Measurements from ENCODE around the gene CARD16.

DNA sequence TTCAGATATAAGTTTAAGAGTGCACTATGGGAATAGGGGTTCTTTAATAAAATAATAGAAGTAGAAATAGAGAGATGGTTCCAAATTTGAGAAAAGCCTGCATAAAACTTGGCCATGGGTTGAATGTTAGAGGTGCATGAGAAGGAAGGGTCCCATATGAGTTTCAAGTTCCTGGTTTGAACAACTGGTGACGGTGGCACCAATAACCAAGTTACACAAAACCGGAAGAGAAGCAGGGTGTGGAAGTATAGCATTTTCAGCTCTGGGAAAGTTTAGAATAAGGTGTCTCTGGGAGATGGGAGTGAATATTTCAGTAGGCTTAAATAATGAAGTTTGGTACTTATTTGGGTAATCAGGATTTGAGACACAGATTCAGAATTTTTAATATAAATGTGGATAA, 12.6 kb downstream of the CARD16 start:
- TF ChIP-seq, protein P1, sequence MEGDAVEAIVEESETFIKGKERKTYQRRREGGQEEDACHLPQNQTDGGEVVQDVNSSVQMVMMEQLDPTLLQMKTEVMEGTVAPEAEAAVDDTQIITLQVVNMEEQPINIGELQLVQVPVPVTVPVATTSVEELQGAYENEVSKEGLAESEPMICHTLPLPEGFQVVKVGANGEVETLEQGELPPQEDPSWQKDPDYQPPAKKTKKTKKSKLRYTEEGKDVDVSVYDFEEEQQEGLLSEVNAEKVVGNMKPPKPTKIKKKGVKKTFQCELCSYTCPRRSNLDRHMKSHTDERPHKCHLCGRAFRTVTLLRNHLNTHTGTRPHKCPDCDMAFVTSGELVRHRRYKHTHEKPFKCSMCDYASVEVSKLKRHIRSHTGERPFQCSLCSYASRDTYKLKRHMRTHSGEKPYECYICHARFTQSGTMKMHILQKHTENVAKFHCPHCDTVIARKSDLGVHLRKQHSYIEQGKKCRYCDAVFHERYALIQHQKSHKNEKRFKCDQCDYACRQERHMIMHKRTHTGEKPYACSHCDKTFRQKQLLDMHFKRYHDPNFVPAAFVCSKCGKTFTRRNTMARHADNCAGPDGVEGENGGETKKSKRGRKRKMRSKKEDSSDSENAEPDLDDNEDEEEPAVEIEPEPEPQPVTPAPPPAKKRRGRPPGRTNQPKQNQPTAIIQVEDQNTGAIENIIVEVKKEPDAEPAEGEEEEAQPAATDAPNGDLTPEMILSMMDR (IDR thresholded peaks at IDR 0.05; ENCODE audit: insufficient read depth, low read length): no peak
- TF ChIP-seq POLR2AphosphoS5 (IDR thresholded peaks at IDR 0.05; ENCODE audit: low read depth): no peak

Data from HL-60 (cell line).